H1 (cell line): ENCODE measurements around the gene LIG1. TPM values are rescaled to one million over a fixed set of nuclear protein-coding genes. Genes with fewer than 3 reads are reported as not detected.

Source experiments
- CTCF ChIA-PET: fragments of 300-600 bp; sonication (Branson Sonifier 250); formaldehyde crosslinking; loops from one replicate; lab custom pipeline; 2021; ENCODE audit not compliant: partially characterized antibody; lab: Charles Lee
- POLR2A ChIA-PET: fragments of 300-600 bp; sonication (Branson Sonifier 250); formaldehyde crosslinking; loops from one replicate; lab custom pipeline; 2021; ENCODE audit warnings: inconsistent platforms; ENCODE audit not compliant: partially characterized antibody; lab: Charles Lee
- DNase-seq, 2 experiments: peaks; one replicate each; pipeline versions ENCODE4 v3.0.0 to v3.0.0-alpha.2; 2010 to 2022; ENCODE audit warnings: low spot score in 2 of 2, low read depth in 1 of 2, mixed read lengths in 1 of 2
- FAIRE-seq: peaks from 2 replicates; lab custom pipeline; 2011; peaks lifted over from hg19 to GRCh38; lab: Jason Lieb, UNC
- H2AFZ ChIP-seq: 2 replicates; pipeline ENCODE4 v1.8.1; 2012; ENCODE audit warnings: low read length, inconsistent platforms
- H2AK5ac ChIP-seq: 2 replicates; pipeline ENCODE4 v1.6.1; 2013; ENCODE audit warnings: low read depth, low read length
- H2BK120ac ChIP-seq: replicated peaks from 2 replicates; pipeline ENCODE3; 2013; ENCODE audit warnings: low read depth, low read length, inconsistent platforms
- H2BK12ac ChIP-seq: 2 replicates; pipeline ENCODE4 v1.6.1; 2013; ENCODE audit warnings: low read depth, low read length
- H2BK15ac ChIP-seq: 2 replicates; pipeline ENCODE4 v1.6.1; 2013; ENCODE audit warnings: low read length
- H2BK20ac ChIP-seq: 2 replicates; pipeline ENCODE4 v1.6.1; 2013; ENCODE audit warnings: low read length
- H2BK5ac ChIP-seq: 2 replicates; pipeline ENCODE4 v1.6.1; 2013; ENCODE audit warnings: low read depth, low read length
- H3K14ac ChIP-seq: 2 replicates; pipeline ENCODE4 v1.6.1; 2013; ENCODE audit warnings: inconsistent platforms; ENCODE audit not compliant: insufficient read length
- H3K18ac ChIP-seq: 2 replicates; pipeline ENCODE4 v1.6.1; 2013; ENCODE audit warnings: low read length; ENCODE audit errors: extremely low read depth
- H3K23ac ChIP-seq: 2 replicates; pipeline ENCODE4 v1.6.1; 2013; ENCODE audit warnings: inconsistent platforms; ENCODE audit not compliant: insufficient read length
- H3K23me2 ChIP-seq: 2 replicates; pipeline ENCODE4 v1.6.1; 2013; ENCODE audit warnings: low read depth, low read length
- H3K27ac ChIP-seq: 2 replicates; pipeline ENCODE4 v1.6.1; 2011; ENCODE audit warnings: low read depth, low read length, inconsistent platforms
- H3K27me3 ChIP-seq, 4 experiments: replicated peaks in 1 of 4; 1 replicate in 1 of 4; 2 replicates in 3 of 4; pipeline versions ENCODE4 v1.6.1 to v1.8.1; 2011 to 2013; ENCODE audit warnings: low read length in 3 of 4, mild to moderate bottlenecking in 3 of 4, inconsistent platforms in 2 of 4, mixed read lengths in 2 of 4, moderate library complexity in 1 of 4; ENCODE audit not compliant: control insufficient read depth in 3 of 4, insufficient read depth in 3 of 4; ENCODE audit errors: extremely low read depth in 1 of 4
- H3K36me3 ChIP-seq, 4 experiments: 2 replicates each; pipeline versions ENCODE4 v1.6.1 to v1.8.1; 2011 to 2013; ENCODE audit warnings: mild to moderate bottlenecking in 4 of 4, low read length in 3 of 4, moderate library complexity in 2 of 4, control low read depth in 1 of 4, inconsistent platforms in 1 of 4; ENCODE audit not compliant: insufficient read depth in 4 of 4, control insufficient read depth in 2 of 4
- H3K4ac ChIP-seq: replicated peaks from 2 replicates; pipeline ENCODE3; 2013; ENCODE audit warnings: low read length, low read depth, mixed read lengths, inconsistent platforms; ENCODE audit not compliant: insufficient read length
- H3K4me1 ChIP-seq, 4 experiments: replicated peaks in 1 of 4; 1 replicate in 1 of 4; 2 replicates in 3 of 4; pipeline versions ENCODE4 v1.6.1 to v1.8.1; 2011 to 2013; ENCODE audit warnings: low read length in 3 of 4, inconsistent platforms in 2 of 4, mixed read lengths in 1 of 4; ENCODE audit not compliant: insufficient read depth in 4 of 4, control insufficient read depth in 3 of 4
- H3K4me2 ChIP-seq, 2 experiments: 2 replicates each; pipeline versions ENCODE4 v1.6.1 to v1.8.1; 2011 to 2013; ENCODE audit warnings: low read depth in 2 of 2, low read length in 2 of 2, control low read depth in 1 of 2, inconsistent platforms in 1 of 2, mild to moderate bottlenecking in 1 of 2; ENCODE audit not compliant: insufficient read depth in 1 of 2
- H3K4me3 ChIP-seq, 4 experiments: fragments of 200-600, 300-600 bp in 1 of 4; sonication (generic), shearing (Covaris generic), sonication (Bioruptor Twin) in 1 of 4; 2 replicates each; pipeline versions ENCODE4 v1.5.1 to v1.8.1; 2011 to 2016; ENCODE audit warnings: low read length in 4 of 4, low read depth in 3 of 4, control low read depth in 2 of 4, inconsistent platforms in 2 of 4, mild to moderate bottlenecking in 2 of 4, mixed read lengths in 1 of 4, moderate library complexity in 1 of 4; ENCODE audit not compliant: insufficient read depth in 2 of 4; ENCODE audit errors: extremely low read depth in 1 of 4
- H3K56ac ChIP-seq: replicated peaks from 2 replicates; pipeline ENCODE3; 2013; ENCODE audit warnings: low read depth, mild to moderate bottlenecking, mixed read lengths, low read length, inconsistent platforms; ENCODE audit not compliant: insufficient read length
- H3K79me1 ChIP-seq: 2 replicates; pipeline ENCODE4 v1.6.1; 2013; ENCODE audit warnings: low read depth, low read length, control low read depth
- H3K79me2 ChIP-seq, 2 experiments: 2 replicates each; pipeline versions ENCODE4 v1.6.1 to v1.8.1; 2012 to 2013; ENCODE audit warnings: low read length in 2 of 2, mild to moderate bottlenecking in 2 of 2, inconsistent platforms in 1 of 2; ENCODE audit not compliant: insufficient read depth in 2 of 2, control insufficient read depth in 1 of 2
- H3K9ac ChIP-seq, 4 experiments: replicated peaks in 1 of 4; 1 replicate in 1 of 4; 2 replicates in 3 of 4; pipeline versions ENCODE4 v1.6.1 to v1.8.1; 2011 to 2013; ENCODE audit warnings: low read depth in 3 of 4, low read length in 3 of 4, control low read depth in 2 of 4, mild to moderate bottlenecking in 2 of 4, moderate library complexity in 2 of 4, inconsistent platforms in 1 of 4; ENCODE audit errors: extremely low read depth in 1 of 4
- H3K9me3 ChIP-seq, 2 experiments: 2 replicates each; pipeline versions ENCODE4 v1.6.1 to v1.8.1; 2012 to 2013; ENCODE audit warnings: mild to moderate bottlenecking in 2 of 2, moderate library complexity in 2 of 2, control low read depth in 1 of 2, inconsistent platforms in 1 of 2, low read depth in 1 of 2, low read length in 1 of 2, mixed read lengths in 1 of 2; ENCODE audit not compliant: insufficient read depth in 2 of 2
- H4K20me1 ChIP-seq, 2 experiments: replicated peaks in 1 of 2; 2 replicates each; pipeline versions ENCODE3 to v1.8.1; 2011 to 2013; ENCODE audit warnings: inconsistent platforms in 2 of 2, low read length in 2 of 2, mild to moderate bottlenecking in 1 of 2; ENCODE audit not compliant: insufficient read depth in 2 of 2, control insufficient read depth in 1 of 2
- H4K5ac ChIP-seq: 2 replicates; pipeline ENCODE4 v1.6.1; 2013; ENCODE audit warnings: low read length, low read depth, mixed read lengths, inconsistent platforms; ENCODE audit not compliant: insufficient read length
- H4K8ac ChIP-seq: 2 replicates; pipeline ENCODE4 v1.8.0; 2013; ENCODE audit warnings: mild to moderate bottlenecking, moderate library complexity, low read length, inconsistent platforms; ENCODE audit not compliant: insufficient read depth; ENCODE audit errors: extremely low read depth
- H4K91ac ChIP-seq: replicated peaks from 2 replicates; pipeline ENCODE3; 2013; ENCODE audit warnings: low read length, mixed read lengths, inconsistent platforms; ENCODE audit not compliant: insufficient read length
- ASH2L ChIP-seq: fragments of 200-600, 300-600 bp; sonication (generic); IDR thresholded peaks from one replicate; pipeline ENCODE4 v1.7.1; 2017; ENCODE audit warnings: low read length
- BCL11A ChIP-seq, 2 experiments: IDR thresholded peaks; one replicate each; pipeline ENCODE4 v1.6.1; 2011; ENCODE audit warnings: low read depth in 2 of 2, low read length in 2 of 2, mild to moderate bottlenecking in 2 of 2
- CHD2 ChIP-seq: IDR thresholded peaks from 2 replicates; pipeline ENCODE4 v1.6.1; 2012; ENCODE audit warnings: low read length, improper control_type of control experiment
- EZH2 ChIP-seq: fragments of 200-600 bp; sonication (generic); IDR thresholded peaks from 2 replicates; pipeline ENCODE4 v1.7.1; 2012; ENCODE audit warnings: low read depth, mild to moderate bottlenecking, moderate library complexity, low read length, inconsistent platforms; ENCODE audit not compliant: severe bottlenecking
- NANOG ChIP-seq: IDR thresholded peaks from 2 replicates; pipeline ENCODE4 v1.6.1; 2011; ENCODE audit warnings: low read length, low read depth, mild to moderate bottlenecking, inconsistent platforms; ENCODE audit not compliant: insufficient read depth, poor library complexity, severe bottlenecking
- POU5F1 ChIP-seq: IDR thresholded peaks from 2 replicates; pipeline ENCODE4 v1.6.1; 2011; ENCODE audit warnings: low read depth, mild to moderate bottlenecking, low read length, moderate library complexity
- SP1 ChIP-seq: IDR thresholded peaks from 2 replicates; pipeline ENCODE4 v1.6.1; 2011; ENCODE audit warnings: low read depth, low read length
- SRF ChIP-seq: IDR thresholded peaks from 2 replicates; pipeline ENCODE4 v1.6.1; 2011; ENCODE audit warnings: mild to moderate bottlenecking, low read depth, low read length, moderate library complexity
- WGBS, 2 experiments: shearing (Covaris generic) in 1 of 2; methylation state at CpG; one replicate each; pipeline versions ENCODE4 v1.1.6 to v1.1.7; 2013 to 2015; ENCODE audit warnings: low lambda C conversion rate in 2 of 2, mixed read lengths in 2 of 2, inconsistent platforms in 1 of 2, low coverage in 1 of 2, missing lambda C conversion rate in 1 of 2; ENCODE audit not compliant: insufficient replicate concordance in 2 of 2, insufficient coverage in 1 of 2, insufficient read length in 1 of 2; ENCODE audit errors: extremely low coverage in 1 of 2, missing lambda C conversion rate in 1 of 2; 5-methylcytosine and 5-hydroxymethylcytosine counted together
- polyA plus RNA-seq, 7 experiments: library from polyadenylated mRNA; depleted of rRNA in 3 of 7; stranded (reverse) in 5 of 7; unstranded in 2 of 7; fragments of >200 nt in 5 of 7; fragments of 200-250 nt in 2 of 7; gene quantifications; 1 replicate in 5 of 7; 2 replicates in 1 of 7; 4 replicates in 1 of 7; pipeline versions ENCODE4 v1.2.1 to v1.2.3, GENCODE V29; 2011 to 2013; ENCODE audit warnings: missing spikeins in 2 of 7, mixed read lengths in 2 of 7
- total RNA-seq: library from RNA; stranded (reverse); fragmentation: NEBNext Ultra II Directional; extraction: Animal tissue kit (Norgen Biotek cat#: 25700); gene quantifications from 2 replicates; pipeline ENCODE4 v1.2.1, GENCODE V29; 2021

The LIG1 gene
- total and polyA plus RNA-seq, 2 of the 8 experiments (the other 6 are each of a cell fraction or from before 2014, with no cell fraction given) = 67.6 to 113 TPM

DNA sequence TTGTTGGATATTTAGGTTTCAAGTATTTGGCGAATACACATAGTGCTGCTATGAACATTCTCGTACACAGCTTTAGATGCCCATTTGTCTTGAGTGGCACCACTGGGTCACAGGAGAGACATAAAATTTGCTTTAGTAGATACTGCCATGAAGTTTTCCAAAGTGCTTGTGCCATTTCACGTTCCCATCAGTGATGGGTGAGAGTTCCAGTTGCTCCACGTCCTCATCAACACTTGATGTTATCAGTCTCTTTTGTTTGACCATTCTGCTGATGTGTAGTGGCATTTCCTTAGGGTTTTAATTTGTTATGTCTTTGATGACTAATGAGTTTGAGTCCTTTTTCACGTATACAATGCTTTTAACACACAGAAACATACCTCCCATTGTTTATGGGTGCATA, 11.4 kb upstream of the LIG1 start:
- Histone ChIP-seq H2AFZ (no peak overlapping the region), H3K23me2 (no peaks in the 10 kb centered on the region), H2BK5ac (no peak overlapping the region), H3K79me2 (no peaks in the 10 kb centered on the region), H4K20me1 (no peaks in the 10 kb centered on the region), H3K4me2 (no peak overlapping the region), H3K36me3 (peaks cover 0 to 26% (median 9%) of the 10 kb centered on the region in 4 experiments; a peak in 5 of 8 replicates), H2BK15ac (no peak overlapping the region), H3K23ac (no peak overlapping the region), H3K9ac (no peak overlapping the region), H2BK120ac (no peak overlapping the region), H4K5ac (no peak overlapping the region), H3K27ac (no peak overlapping the region), H3K18ac (no peak overlapping the region), H3K56ac (no peak overlapping the region), H4K8ac (no peak overlapping the region), H3K14ac (no peak overlapping the region), H3K4me1 (no peaks in the 10 kb centered on the region), H2BK12ac (no peak overlapping the region), H3K27me3 (no peaks in the 10 kb centered on the region), H2AK5ac (no peak overlapping the region), H3K79me1 (no peaks in the 10 kb centered on the region), H3K4ac (no peak overlapping the region), H3K4me3 (no peak overlapping the region), H3K9me3 (peaks cover 12 to 14% of the 10 kb centered on the region in 2 experiments), H4K91ac (no peak overlapping the region), H2BK20ac (no peak overlapping the region)
- FAIRE-seq = no peak
- CTCF ChIA-PET = interaction anchor here (1.2 kb wide), 1 partner anchor 16 kb away, joined by 4 read pairs; no protein-coding TSS in a partner anchor
- POLR2A ChIA-PET = no interaction called here
- WGBS, 2 experiments = 87% methylated on average over 5 of the region's 5 CpGs; no CpG with 5 or more reads in 1 of the 2 experiments
- DNase-seq = no peak
- TF ChIP-seq ASH2L = no peak
- TF ChIP-seq SRF = no peak
- TF ChIP-seq EZH2 = no peak
- TF ChIP-seq NANOG = peak; percentile 76
- TF ChIP-seq POU5F1 = no peak
- no peak for TF ChIP-seq BCL11A (IDR thresholded peaks at IDR 0.05; ENCODE audit: low read depth in 2 of 2, low read length in 2 of 2)
- TF ChIP-seq SP1 = no peak
- no peak for TF ChIP-seq CHD2
